Ishikawa (cell line): Measurements from ENCODE around the gene ZNF24.

Source experiments
- CEBPB ChIP-seq: IDR thresholded peaks from 2 replicates; pipeline ENCODE4 v1.6.1; 2012
- CREB1 ChIP-seq: IDR thresholded peaks from 2 replicates; pipeline ENCODE4 v1.6.1; 2012; ENCODE audit warnings: low read depth
- EGR1 ChIP-seq: IDR thresholded peaks from 2 replicates; pipeline ENCODE4 v1.6.1; 2012
- EP300 ChIP-seq: IDR thresholded peaks from 2 replicates; pipeline ENCODE4 v1.6.1; 2012; ENCODE audit warnings: borderline replicate concordance
- FOXM1 ChIP-seq: IDR thresholded peaks from 2 replicates; pipeline ENCODE4 v1.6.1; 2012; ENCODE audit warnings: low read depth, borderline replicate concordance
- MAX ChIP-seq: IDR thresholded peaks from 2 replicates; pipeline ENCODE4 v1.6.1; 2012
- NFIC ChIP-seq: IDR thresholded peaks from 2 replicates; pipeline ENCODE4 v1.6.1; 2012
- RAD21 ChIP-seq: IDR thresholded peaks from 2 replicates; pipeline ENCODE4 v1.6.1; 2012; ENCODE audit warnings: low read depth
- TAF1 ChIP-seq: IDR thresholded peaks from 2 replicates; pipeline ENCODE4 v1.6.1; 2012; ENCODE audit warnings: low read depth, mild to moderate bottlenecking
- TCF12 ChIP-seq: IDR thresholded peaks from 2 replicates; pipeline ENCODE4 v1.6.1; 2012; ENCODE audit warnings: low read depth
- TEAD4 ChIP-seq: IDR thresholded peaks from 2 replicates; pipeline ENCODE4 v1.6.1; 2012
- USF1 ChIP-seq: IDR thresholded peaks from 2 replicates; pipeline ENCODE4 v1.6.1; 2012
- YY1 ChIP-seq: IDR thresholded peaks from 2 replicates; pipeline ENCODE4 v1.6.1; 2012; ENCODE audit warnings: low read depth
- ZBTB7A ChIP-seq: IDR thresholded peaks from 2 replicates; pipeline ENCODE4 v1.6.1; 2012; ENCODE audit warnings: low read depth
- TF ChIP-seq, protein P1 (sequence below): IDR thresholded peaks from 2 replicates; pipeline ENCODE4 v1.6.1; 2012; ENCODE audit warnings: low read depth, mild to moderate bottlenecking

ZNF24 gene

GRCh38 chr18:35335866-35336265 is 8.4 kb downstream of the ZNF24 start:
- no peak for TF ChIP-seq CREB1
- no peak for TF ChIP-seq TCF12
- no peak for TF ChIP-seq EP300
- TF ChIP-seq ZBTB7A = no peak
- TF ChIP-seq EGR1 = no peak
- TF ChIP-seq CEBPB = no peak
- TF ChIP-seq USF1 = no peak
- TF ChIP-seq MAX = no peak
- no peak for TF ChIP-seq FOXM1
- TF ChIP-seq TEAD4 = no peak
- TF ChIP-seq NFIC = no peak
- TF ChIP-seq YY1 = no peak
- no peak for TF ChIP-seq TAF1
- TF ChIP-seq, protein P1, sequence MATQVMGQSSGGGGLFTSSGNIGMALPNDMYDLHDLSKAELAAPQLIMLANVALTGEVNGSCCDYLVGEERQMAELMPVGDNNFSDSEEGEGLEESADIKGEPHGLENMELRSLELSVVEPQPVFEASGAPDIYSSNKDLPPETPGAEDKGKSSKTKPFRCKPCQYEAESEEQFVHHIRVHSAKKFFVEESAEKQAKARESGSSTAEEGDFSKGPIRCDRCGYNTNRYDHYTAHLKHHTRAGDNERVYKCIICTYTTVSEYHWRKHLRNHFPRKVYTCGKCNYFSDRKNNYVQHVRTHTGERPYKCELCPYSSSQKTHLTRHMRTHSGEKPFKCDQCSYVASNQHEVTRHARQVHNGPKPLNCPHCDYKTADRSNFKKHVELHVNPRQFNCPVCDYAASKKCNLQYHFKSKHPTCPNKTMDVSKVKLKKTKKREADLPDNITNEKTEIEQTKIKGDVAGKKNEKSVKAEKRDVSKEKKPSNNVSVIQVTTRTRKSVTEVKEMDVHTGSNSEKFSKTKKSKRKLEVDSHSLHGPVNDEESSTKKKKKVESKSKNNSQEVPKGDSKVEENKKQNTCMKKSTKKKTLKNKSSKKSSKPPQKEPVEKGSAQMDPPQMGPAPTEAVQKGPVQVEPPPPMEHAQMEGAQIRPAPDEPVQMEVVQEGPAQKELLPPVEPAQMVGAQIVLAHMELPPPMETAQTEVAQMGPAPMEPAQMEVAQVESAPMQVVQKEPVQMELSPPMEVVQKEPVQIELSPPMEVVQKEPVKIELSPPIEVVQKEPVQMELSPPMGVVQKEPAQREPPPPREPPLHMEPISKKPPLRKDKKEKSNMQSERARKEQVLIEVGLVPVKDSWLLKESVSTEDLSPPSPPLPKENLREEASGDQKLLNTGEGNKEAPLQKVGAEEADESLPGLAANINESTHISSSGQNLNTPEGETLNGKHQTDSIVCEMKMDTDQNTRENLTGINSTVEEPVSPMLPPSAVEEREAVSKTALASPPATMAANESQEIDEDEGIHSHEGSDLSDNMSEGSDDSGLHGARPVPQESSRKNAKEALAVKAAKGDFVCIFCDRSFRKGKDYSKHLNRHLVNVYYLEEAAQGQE = no peak
- no peak for TF ChIP-seq RAD21

DNA sequence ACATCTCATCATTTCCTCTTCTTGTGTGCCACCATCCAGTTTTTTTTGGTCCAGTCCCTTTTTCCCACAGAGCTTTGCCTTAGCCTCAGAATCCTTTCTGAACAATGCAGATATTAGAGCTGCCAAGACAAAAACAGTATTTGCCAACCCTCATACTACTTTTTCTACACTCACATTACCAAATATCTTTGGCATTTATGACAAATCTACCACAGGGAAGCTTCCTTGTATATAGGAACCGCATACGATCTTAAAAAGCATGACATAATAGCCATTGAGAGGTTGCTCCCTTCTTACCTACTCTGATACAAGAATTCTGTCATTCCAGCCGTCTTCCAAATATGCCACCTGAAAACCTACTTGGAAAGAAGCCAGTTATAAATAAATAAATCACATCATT is 9.4 kb downstream of the ZNF24 start:
- TF ChIP-seq TEAD4 (no peak), EGR1 (no peak), TAF1 (no peak), MAX (no peak), ZBTB7A (no peak), YY1 (no peak), CEBPB (no peak), TCF12 (no peak), NFIC (no peak), CREB1 (no peak), EP300 (no peak), FOXM1 (no peak), USF1 (no peak), RAD21 (no peak)
- TF ChIP-seq, protein P1 = no peak

DNA sequence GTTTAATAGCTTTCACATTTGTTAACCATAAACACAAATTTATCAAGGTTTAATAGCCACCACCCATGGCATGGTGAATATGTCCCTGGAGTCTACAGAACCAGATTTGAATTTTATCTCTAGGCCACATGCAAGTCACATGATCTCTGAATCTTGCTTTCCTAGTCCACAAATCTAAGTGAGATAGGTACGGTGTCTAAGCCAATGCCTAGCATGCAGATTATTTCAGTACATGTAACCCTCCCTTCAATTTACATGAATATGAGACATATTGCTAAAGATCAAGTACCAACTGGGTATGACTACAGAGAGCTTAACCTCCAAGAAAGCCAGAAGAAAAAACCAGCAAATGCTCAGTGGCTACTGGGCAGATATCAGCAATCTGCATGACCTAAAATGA is 10.0 kb downstream of the ZNF24 start:
- TF ChIP-seq YY1 = no peak
- no peak for TF ChIP-seq CREB1
- no peak for TF ChIP-seq EGR1
- no peak for TF ChIP-seq RAD21
- TF ChIP-seq, protein P1 = no peak
- TF ChIP-seq USF1 = no peak
- TF ChIP-seq TEAD4 = no peak
- TF ChIP-seq FOXM1 = no peak
- TF ChIP-seq MAX = no peak
- TF ChIP-seq CEBPB = no peak

DNA sequence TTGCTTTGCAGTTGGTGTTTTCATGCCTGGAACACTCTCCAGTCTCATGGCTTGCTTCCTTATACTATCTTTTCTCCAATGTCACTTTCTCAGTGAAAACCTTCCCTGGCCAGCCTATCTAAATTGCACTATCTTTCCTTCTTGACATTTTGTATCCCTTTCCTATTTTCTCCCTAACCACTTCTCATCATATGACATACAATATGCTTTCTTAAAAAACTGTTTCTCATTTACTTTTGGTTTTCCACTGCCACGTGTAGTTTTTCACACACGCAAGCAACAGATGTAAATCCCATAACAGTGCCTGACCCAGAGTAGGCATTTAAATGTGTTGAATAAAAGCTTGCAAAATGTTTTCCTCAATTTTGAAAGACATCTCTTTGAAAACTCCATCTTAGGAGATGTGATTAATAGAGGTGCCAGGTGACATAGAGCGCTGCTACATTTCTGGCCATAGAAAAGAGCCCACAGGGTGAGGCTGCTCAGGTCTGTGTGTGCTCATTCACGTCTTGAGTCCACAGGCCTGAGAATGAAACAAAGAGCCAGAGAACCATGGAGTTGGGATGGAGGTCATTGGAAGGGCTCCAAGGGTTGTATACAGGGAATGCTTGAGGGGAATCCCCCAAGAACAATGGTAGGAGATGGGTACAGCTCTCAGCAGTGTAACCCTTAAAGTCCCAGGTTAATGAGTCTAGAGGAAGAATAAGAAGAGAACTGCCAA is 12.7 kb downstream of the ZNF24 start:
- no peak for TF ChIP-seq MAX
